ENCODE results near the gene RAPGEF1.

- no peak for TF ChIP-seq POLR2AphosphoS5 (IDR thresholded peaks at IDR 0.05; ENCODE audit: borderline replicate concordance, low read depth, low read length)
- no peak for TF ChIP-seq EZH2 (IDR thresholded peaks at IDR 0.05)
Observed at GRCh38 chr9:131555841-131556673, 183.8 kb downstream of the RAPGEF1 start.

Data from SK-N-MC (cell line).